Measurements from ENCODE around the gene ZNF710. TPM values are rescaled to one million over a fixed set of nuclear protein-coding genes. Genes with fewer than 3 reads are reported as not detected.

ZNF710 gene
- total and polyA plus RNA-seq, 2 of the 4 experiments (the other 2 are of a cell fraction) = 7.6 to 8.2 TPM

GRCh38 chr15:90033448-90033847 is 32.3 kb downstream of the ZNF710 start:
- dilution Hi-C loops (cut with HindIII; ENCODE audit: low sequenced_read_pairs, unreplicated experiment) = no loop called here
- no TSS peak for BruUV-seq (replicated peaks)
- CTCF ChIA-PET = interaction anchor here (0.8 kb wide), 1 partner anchor 159 kb away, joined by 3 read pairs; no protein-coding TSS in a partner anchor

More at GRCh38 chr15:90033448-90033847, 32.3 kb downstream of the ZNF710 start:
- H2BK20ac ChIP-seq (ENCODE audit: low read depth, low read length) = peak overlapping the region; percentile 63; the same call in 1 of the 2 replicates
- no peak overlapping the region for H3K56ac ChIP-seq (ENCODE audit: extremely low read depth, insufficient read depth, low read length)
- POLR2A ChIA-PET (ENCODE audit: unreplicated experiment) = no interaction called here
- H4K8ac ChIP-seq (ENCODE audit: low read depth in 2 of 2, low read length in 2 of 2) = no peak overlapping the region
- in situ Hi-C loops (cut with MboI; ENCODE audit: low sequenced_read_pairs) (no loop called here), intact Hi-C loops (cut with micrococcal nuclease) (no loop called here)
- TF ChIP-seq BHLHE40 (IDR thresholded peaks at IDR 0.05; ENCODE audit: low read depth, low read length) = no peak
- TF ChIP-seq USF2 (IDR thresholded peaks at IDR 0.05; ENCODE audit: low read depth, low read length) = no peak
- TF ChIP-seq RAD21 (IDR thresholded peaks at IDR 0.05; ENCODE audit: low read length) = no peak
- no peak for TF ChIP-seq FOS (IDR thresholded peaks at IDR 0.05; ENCODE audit: low read depth, low read length)
- TF ChIP-seq ELK1 (IDR thresholded peaks at IDR 0.05; ENCODE audit: borderline replicate concordance, low read depth, low read length) = no peak
- TF ChIP-seq MAFK (IDR thresholded peaks at IDR 0.05; ENCODE audit: low read depth, low read length) = no peak
- no peak for TF ChIP-seq CEBPB (IDR thresholded peaks at IDR 0.05; ENCODE audit: low read depth, low read length)
- TF ChIP-seq SMC3 (IDR thresholded peaks at IDR 0.05; ENCODE audit: low read depth, low read length) = no peak
- TF ChIP-seq CTCF (conservative IDR thresholded peaks at IDR 0.05; ENCODE audit: low read depth, low read length) = no peak
- no peak for TF ChIP-seq MAZ (IDR thresholded peaks at IDR 0.05; ENCODE audit: borderline replicate concordance, low read depth, low read length)
- no peak for TF ChIP-seq POLR2A (IDR thresholded peaks at IDR 0.05; ENCODE audit: low read depth, low read length)
- TF ChIP-seq RFX5 (IDR thresholded peaks at IDR 0.05; ENCODE audit: low read depth, low read length) = no peak
- no peak for TF ChIP-seq CHD1 (IDR thresholded peaks at IDR 0.05; ENCODE audit: low read depth, low read length)
- TF ChIP-seq NFE2L2 (IDR thresholded peaks at IDR 0.05; ENCODE audit: low read depth, low read length) = no peak
- TF ChIP-seq RCOR1 (IDR thresholded peaks at IDR 0.05; ENCODE audit: insufficient replicate concordance, low read length) = no peak
- no peak for TF ChIP-seq MXI1 (IDR thresholded peaks at IDR 0.05; ENCODE audit: borderline replicate concordance, low read depth, low read length)
- H3K9ac ChIP-seq (ENCODE audit: low read depth, low read length) = no peak overlapping the region
- no peak overlapping the region for H3K27ac ChIP-seq (ENCODE audit: insufficient read depth, low read length)
- H2AK5ac ChIP-seq (ENCODE audit: low read depth, low read length) = peak overlapping the region; percentile 56; the same call in 1 of the 2 replicates
- H3K4ac ChIP-seq (ENCODE audit: low read depth, low read length) = peak overlapping the region; percentile 15
- H3K14ac ChIP-seq (replicated peaks; ENCODE audit: low read depth, low read length) = 0 out of 2 replicates have a peak overlapping the region, but pooled peaks have one; percentile 55
- H3K18ac ChIP-seq (ENCODE audit: low read depth, low read length) = no peak overlapping the region
- WGBS, 2 experiments (ENCODE audit: extremely low coverage in 2 of 2, insufficient read length in 1 of 2) = 96% methylated on average over 4 of the region's 6 CpGs; no CpG with 5 or more reads in 1 of the 2 experiments
- no peaks in the 10 kb centered on the region for H3K27me3 ChIP-seq (ENCODE audit: control insufficient read depth, insufficient read depth, low read length)
- H2BK5ac ChIP-seq (ENCODE audit: low read depth, low read length, poor library complexity, severe bottlenecking) = no peak overlapping the region
- peaks cover 7% of the 10 kb centered on the region for H4K20me1 ChIP-seq (ENCODE audit: insufficient read depth, low read length)
- peaks cover 1% of the 10 kb centered on the region; the same call in 1 of the 2 replicates for H3K36me3 ChIP-seq (ENCODE audit: control insufficient read depth, insufficient read depth, low read length)
- no peak overlapping the region; the same call in 1 of the 2 replicates for H2BK120ac ChIP-seq (ENCODE audit: low read depth, low read length)
- no peak overlapping the region for H3K4me2 ChIP-seq (ENCODE audit: low read depth, low read length)
- H3K9me3 ChIP-seq (ENCODE audit: control insufficient read depth, insufficient read depth, low read length) = no peaks in the 10 kb centered on the region
- no peak for ATAC-seq (ENCODE audit: low read depth)
- DNase-seq = no peak
- H3K4me3 ChIP-seq (ENCODE audit: insufficient read depth, low read depth, low read length) = no peak overlapping the region
- H3K4me1 ChIP-seq (ENCODE audit: control insufficient read depth, insufficient read depth, low read length) = peaks cover 33% of the 10 kb centered on the region
- no peak overlapping the region for H2AFZ ChIP-seq (replicated peaks; ENCODE audit: low read length, poor library complexity)
- H3K23ac ChIP-seq (ENCODE audit: low read depth, low read length) = no peak overlapping the region
- peak overlapping the region; percentile 40; the same call in 1 of the 2 replicates for H4K91ac ChIP-seq (ENCODE audit: insufficient read depth, low read depth, low read length)
- no peak overlapping the region for H2BK15ac ChIP-seq (ENCODE audit: low read depth, low read length)
- no peak overlapping the region for H4K5ac ChIP-seq (ENCODE audit: low read depth, low read length)
- peaks cover 41% of the 10 kb centered on the region for H3K9me1 ChIP-seq (ENCODE audit: insufficient read depth, low read length)
- peak overlapping the region; percentile 39 for H2AK9ac ChIP-seq (replicated peaks; ENCODE audit: low read depth, low read length, poor library complexity)
- peaks cover 40 to 84% of the 10 kb centered on the region in 2 experiments for H3K79me1 ChIP-seq (ENCODE audit: low read depth in 1 of 2, low read length in 2 of 2)
